WI38 (cell line): ENCODE measurements around the gene EHD1.

Experiments
- H3K4me3 ChIP-seq: 2 replicates; pipeline ENCODE4 v1.5.1; 2011; ENCODE audit warnings: low read depth, mild to moderate bottlenecking, control low read depth, low read length
- CTCF ChIP-seq: IDR thresholded peaks from 2 replicates; pipeline ENCODE4 v1.5.1; 2012; ENCODE audit warnings: low read depth, mild to moderate bottlenecking, control low read depth, low read length

The EHD1 gene

GRCh38 chr11:64883575-64883974 lies 5.2 kb upstream of the EHD1 start:
- H3K4me3 ChIP-seq: no peak overlapping the region
- no peak for TF ChIP-seq CTCF

DNA sequence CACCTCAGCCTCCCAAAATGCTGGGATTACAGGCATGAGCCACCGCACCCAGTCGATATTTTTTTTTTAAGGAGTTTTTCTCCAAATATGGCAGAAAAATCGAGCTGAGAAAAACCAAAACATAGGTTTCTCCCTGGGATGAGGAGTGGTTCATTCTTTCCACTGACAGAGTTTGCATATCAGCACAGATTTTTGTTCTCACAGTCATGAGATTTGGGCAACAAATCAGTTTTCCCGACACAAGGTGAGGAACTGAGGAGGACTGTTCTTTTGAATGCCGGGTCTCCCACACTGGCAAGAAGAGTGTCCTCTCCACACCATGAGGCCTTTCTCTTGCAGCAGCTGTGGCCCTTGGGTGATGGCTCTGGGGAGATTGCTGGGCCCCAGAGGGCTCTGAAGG lies 3.8 kb upstream of the EHD1 start:
- no peak for TF ChIP-seq CTCF
- H3K4me3 ChIP-seq: no peak overlapping the region

- H3K4me3 ChIP-seq: no peak overlapping the region
- no peak for TF ChIP-seq CTCF
These were observed 3.1 kb upstream of the EHD1 start for GRCh38 chr11:64881476-64881875.

DNA sequence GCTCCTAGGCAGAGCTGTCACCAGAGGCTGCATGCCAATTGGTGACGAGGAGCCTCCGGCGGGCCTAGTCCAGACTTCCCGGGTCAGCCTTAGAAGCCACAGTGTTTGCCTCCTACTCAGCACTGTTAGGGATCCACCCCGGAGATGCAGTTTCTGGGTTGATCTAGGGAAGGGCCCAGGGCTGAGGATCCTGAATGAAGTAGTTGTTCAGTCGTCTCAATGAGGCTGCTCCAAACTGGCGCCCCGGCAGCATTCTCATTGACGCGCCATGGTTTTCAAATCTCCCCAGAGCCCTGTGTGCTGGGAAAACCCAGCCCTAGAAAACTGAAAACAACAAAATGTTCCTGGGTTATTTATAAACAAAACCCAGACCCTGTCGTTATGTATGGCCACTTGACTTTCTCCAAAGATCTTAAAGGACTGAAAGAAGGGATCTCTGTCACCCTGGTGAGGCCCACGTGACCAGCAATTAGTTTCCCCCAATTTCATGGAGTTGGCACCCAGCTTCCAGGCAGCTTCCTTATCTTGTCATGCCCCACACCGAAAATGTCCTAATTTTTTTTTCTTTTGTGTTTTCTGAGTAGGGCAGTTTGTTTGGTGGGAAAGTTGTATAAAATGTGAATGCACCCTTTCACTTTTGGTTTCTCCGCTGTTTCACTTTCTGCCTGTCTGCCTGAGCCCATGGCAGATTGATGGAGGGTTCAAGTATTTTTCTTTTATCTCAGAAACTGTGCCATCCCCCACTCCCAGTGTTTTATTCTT lies 2.0 kb upstream of the EHD1 start:
- TF ChIP-seq CTCF: no peak
- no peak overlapping the region for H3K4me3 ChIP-seq

GRCh38 chr11:64879244-64879900 lies 951 bp upstream of the EHD1 start:
- peak overlapping the region; percentile 74 for H3K4me3 ChIP-seq
- TF ChIP-seq CTCF: no peak

- peak overlapping the region; percentile 99 for H3K4me3 ChIP-seq
- no peak for TF ChIP-seq CTCF
These were observed 263 bp downstream of the EHD1 start for GRCh38 chr11:64878223-64878493.

DNA sequence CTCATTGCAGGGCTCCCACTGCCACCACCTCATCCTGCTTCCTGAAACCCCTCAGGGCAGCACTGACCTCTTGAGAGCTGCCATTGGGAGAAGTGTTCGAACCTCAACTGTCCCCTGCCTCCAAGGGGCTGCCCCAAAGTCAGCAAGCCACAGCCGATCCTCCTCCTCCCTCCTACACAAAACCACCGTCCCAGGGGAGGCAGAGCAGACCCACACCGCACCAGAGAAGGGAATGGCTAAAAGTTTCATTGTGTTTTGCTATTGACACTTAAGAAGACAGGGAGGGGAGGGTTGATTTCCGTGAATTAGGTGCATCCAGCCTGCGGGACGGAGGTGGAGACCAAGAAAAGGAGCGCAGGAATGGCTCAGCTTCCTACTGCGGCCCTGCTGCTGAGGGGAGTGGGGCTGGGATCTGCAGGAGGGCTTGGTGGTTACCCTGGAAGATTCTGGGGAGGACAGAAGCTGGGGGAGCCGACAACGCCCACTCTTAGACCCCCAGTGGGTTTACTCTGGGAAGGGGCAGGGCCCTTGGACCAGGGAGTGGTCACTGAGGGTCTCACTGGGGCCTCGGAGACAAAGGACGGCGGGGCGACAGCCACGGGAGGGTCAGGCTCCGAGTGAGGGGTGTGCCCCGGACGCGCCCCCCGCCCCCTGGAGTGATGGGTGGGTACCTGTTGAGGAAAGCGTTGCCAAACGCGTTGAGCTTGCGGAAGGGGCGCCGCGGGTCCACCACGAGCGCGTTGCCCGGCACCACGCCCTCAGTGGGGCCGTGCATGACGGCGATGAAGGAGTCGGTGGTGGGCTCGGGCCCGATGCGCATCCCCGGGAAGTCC lies 815 bp downstream of the EHD1 start:
- peak overlapping the region; percentile 99 for H3K4me3 ChIP-seq
- TF ChIP-seq CTCF: no peak
